ENCODE measurements around the gene ZNF526.

DNA sequence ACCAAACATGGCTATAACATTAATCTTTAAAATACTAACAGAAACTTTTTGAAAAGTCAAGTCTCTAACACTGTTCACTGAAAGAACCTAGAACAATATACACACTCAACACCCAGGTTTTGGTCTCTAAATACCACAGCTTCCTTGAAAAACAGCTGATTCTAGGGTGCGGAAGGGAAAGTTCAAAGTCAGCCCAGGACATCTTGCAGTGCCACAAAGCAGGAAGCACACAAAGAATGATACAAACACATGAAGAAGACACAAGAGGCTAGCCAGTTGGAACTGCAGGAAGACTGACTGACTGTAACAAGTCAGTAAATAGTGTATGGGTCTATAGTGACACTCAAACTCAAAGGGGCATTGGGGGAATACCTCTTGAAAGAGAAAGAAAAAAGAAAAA lies 7.2 kb upstream of the ZNF526 start:
- TF ChIP-seq CTCF (IDR thresholded peaks at IDR 0.05), result no peak
- no peak for TF ChIP-seq EP300 (IDR thresholded peaks at IDR 0.05)
- TF ChIP-seq POLR2A (IDR thresholded peaks at IDR 0.05), result no peak

Data from ovary (tissue), 3 donors.